GM10266 (cell line): ENCODE results near the gene SIRT7.
"Not testable (repeated sequence)": the region's sequence is repeated elsewhere in the genome, so short reads cannot be mapped to it uniquely, and the experiment has no call there.

Experiments used
- DNase-seq: peaks from one replicate; pipeline ENCODE4 v3.0.0; 2012; ENCODE audit errors: extremely low spot score
- TF ChIP-seq, protein P1 (sequence below): IDR thresholded peaks from 2 replicates; pipeline ENCODE4 v1.5.1; 2012; ENCODE audit warnings: mild to moderate bottlenecking, low read depth; ENCODE audit not compliant: control insufficient read depth, insufficient read depth; ENCODE audit errors: missing control alignments

Gene SIRT7

DNA sequence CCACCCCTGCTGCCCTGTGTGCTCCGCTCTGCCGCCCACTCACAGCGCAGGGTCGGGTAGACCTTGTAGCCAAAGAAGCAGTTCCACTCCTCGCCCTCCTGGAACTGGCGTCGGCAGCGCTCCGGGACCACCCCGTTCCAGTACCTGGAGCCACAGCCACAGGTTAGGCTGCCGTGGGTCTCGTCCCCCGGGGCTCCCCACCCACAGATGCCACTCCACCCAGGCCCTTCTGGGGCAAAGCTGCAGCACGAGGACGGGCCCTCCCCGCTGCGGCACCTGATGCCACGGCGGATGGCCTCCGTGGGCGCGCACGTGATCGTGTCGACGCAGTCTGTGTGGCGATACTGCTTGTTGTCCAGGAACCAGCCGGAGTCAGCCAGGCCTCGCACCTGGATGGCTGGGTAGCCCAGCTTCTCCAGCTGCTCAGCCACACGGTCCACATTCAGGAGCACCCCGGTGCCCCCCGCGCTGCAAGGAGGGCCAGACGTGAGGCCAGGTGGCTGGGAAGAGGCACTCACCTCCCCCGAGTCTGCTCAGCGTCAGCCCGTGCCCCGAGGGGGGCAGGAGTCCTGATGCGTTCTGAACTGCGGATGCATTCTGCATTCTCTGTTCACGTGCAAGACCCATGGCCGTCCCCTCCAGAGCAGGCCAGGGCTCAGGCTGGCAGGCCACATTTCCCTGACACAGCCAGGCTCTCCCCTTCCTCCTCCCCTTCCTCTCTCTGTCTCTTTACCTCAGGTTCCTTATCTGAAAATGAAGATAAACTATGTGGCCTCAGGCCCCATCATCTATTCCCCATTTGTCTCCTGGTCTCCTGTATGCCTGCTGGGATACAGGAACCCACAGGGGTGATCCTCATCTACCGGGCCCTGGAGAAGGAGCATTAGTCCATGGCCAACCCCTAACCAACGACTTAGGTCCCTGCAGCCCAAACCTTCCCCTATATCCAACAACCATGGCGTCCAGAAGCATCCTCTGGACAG, 38.9 kb upstream of the SIRT7 start:
- no peak for DNase-seq
- TF ChIP-seq, protein P1, sequence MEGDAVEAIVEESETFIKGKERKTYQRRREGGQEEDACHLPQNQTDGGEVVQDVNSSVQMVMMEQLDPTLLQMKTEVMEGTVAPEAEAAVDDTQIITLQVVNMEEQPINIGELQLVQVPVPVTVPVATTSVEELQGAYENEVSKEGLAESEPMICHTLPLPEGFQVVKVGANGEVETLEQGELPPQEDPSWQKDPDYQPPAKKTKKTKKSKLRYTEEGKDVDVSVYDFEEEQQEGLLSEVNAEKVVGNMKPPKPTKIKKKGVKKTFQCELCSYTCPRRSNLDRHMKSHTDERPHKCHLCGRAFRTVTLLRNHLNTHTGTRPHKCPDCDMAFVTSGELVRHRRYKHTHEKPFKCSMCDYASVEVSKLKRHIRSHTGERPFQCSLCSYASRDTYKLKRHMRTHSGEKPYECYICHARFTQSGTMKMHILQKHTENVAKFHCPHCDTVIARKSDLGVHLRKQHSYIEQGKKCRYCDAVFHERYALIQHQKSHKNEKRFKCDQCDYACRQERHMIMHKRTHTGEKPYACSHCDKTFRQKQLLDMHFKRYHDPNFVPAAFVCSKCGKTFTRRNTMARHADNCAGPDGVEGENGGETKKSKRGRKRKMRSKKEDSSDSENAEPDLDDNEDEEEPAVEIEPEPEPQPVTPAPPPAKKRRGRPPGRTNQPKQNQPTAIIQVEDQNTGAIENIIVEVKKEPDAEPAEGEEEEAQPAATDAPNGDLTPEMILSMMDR, result no peak

DNA sequence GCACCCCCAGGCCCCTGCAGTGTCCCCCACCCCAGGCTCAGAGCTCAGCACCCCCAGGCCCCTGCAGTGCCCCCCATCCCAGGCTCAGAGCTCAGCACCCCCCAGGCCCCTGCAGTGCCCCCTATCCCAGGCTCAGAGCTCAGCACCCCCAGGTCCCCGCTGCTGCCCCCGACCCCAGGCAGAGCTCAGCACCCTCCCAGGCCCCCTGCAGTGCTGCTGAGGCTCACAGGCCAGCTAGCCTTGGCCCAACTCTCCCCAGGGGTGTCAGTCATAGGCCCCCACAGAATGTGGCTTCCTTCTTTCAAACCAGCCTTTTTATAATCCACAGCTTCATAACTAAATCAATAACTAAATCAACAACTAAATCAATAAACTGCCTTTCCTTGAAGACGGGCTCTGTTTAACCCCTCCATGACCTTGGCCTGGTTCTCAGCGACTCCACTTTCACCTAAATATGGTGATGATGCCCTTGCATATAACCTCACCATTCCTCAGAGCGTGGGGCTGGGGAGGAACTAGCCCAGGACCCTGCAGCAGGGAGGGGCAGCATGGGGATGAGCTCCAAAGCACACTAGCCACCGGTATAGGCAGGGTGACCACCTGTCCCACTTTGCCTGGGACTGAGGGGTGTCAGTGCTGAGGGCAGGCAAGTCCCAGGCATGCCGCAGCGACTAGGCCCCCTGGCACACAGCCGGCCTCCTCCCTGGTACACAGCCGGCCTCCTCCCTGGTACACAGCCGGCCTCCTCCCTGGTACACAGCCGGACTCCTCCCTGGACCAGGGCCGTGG, 38.0 kb upstream of the SIRT7 start:
- TF ChIP-seq, protein P1, result no peak
- no peak for DNase-seq

DNA sequence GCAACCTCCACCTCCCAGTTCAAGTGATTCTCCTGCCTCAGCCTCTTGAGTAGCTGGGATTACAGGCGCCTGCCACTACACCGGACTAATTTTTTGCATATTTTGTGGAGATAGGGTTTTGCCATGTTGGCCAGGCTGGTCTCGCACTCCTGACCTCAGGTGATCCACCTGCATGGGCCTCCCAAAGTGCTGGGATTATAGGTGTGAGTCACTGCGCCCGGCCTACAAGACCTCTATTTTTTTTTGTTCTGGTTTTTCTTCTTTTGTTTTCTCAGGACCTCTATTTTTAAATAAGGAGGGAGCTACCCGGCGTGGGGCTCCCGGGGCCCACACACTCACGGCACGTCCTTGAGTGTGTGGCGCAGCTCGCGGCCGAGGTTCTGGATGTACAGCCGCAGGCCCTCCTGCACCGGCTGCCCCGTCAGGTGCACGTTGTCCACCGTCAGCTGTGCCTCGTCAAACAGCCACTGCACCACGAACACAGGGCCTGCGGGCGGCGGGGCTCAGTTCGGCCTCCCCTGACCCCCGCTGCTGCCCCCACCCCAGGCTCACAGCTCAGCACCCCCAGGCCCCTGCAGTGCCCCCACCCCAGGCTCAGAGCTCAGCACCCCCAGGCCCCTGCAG, 37.2 kb upstream of the SIRT7 start:
- DNase-seq, result no peak
- TF ChIP-seq, protein P1, result no peak

DNA sequence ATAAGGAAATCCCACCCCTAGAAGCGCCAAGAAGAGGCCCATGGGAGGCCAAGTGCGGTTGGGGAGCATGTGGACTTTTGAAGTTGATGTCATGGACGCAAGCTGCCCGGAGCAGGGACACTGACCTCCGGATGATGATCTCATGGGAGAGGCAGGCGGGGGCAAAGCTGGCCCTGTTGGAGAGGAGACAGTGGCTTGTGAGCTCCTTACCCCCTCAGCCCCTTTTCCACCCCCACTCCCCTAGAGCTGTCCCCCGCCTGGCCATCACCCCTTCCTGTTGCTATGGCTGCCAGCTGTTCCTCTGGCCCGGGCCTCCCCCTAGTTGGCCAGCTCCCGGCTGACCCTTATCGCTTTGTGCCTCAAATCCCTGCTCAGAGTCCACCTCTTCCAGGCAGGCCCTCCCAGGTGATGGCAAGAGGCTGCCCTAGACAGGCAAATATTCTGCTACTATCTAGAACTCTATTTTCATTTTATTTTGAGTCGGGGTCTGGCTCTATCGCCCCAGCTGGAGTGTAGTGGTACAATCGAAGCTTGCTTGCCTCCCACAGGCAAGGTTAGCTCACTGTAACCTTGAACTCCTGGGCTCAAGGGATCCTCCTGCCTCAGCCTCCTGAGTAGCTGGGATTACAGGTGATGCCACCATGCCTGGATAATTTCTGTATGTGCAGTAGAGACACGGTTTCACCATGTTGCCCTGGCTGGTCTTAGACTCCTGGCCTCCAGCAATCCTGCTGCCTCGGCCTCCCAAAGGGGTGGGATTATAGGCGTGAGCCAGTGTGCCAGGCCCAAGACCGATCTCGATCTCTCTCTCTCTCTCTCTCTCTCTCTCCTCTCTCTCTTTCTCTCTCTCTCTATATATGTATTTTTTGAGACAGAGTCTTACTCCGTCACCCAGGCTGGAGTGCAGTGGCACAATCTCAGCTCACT, 36.4 kb upstream of the SIRT7 start:
- no peak for DNase-seq
- TF ChIP-seq, protein P1, result no peak

DNA sequence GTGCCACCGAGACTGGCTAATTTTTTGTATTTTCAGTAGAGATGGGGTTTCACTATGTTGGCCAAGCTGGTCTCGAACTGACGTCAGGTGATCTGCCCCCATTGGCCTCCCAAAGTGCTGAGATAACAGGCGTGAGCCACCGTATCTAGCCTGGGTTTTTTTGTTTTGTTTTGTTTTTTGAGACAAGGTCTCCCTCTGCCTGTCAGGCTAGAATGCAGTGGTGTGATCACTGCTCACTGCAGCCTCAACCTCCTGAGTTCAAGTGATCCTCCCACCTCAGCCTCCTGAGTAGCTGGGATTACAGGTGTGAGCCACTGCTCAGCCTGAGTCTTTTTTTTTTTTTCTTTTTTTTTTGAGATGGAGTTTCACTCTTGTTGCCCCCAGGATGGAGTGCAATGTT, 35.5 kb upstream of the SIRT7 start:
- DNase-seq, result not testable (repeated sequence)

DNA sequence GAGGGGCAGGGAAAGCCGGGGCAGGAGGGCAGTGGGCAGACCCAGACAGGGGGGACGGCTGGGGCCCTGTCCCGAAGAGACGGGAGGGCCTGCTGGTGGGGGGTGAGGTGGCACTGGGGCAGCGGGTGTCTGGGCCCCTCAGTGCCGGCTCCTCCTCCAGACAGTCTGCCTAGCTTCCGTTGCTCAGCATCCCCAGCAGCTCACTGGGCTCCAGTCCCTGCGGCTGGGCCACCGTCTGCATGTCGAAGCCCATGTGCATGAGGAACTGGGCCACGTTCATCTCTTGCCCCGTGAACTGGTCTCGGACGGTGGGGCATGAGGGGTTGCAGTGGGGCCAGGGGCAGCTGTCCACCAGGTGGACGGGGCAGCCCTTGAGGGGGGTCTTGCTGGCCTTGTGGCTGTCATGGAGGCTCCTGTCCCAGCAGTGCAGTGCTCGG, 34.8 kb upstream of the SIRT7 start:
- no peak for DNase-seq
- TF ChIP-seq, protein P1, result no peak
